HG03469 (cell line): Measurements from ENCODE around the gene TOGARAM2.
"Not testable (repeated sequence)": the region's sequence is repeated elsewhere in the genome, so short reads cannot be mapped to it uniquely, and the experiment has no call there.

Experiments used
- ATAC-seq: cut with Tn5 transposase; IDR thresholded peaks from one replicate; pipeline ENCODE4 v1.9.1; 2021; ENCODE audit warnings: mild to moderate bottlenecking, moderate library complexity, moderate number of reproducible peaks; ENCODE audit not compliant: unreplicated experiment

The TOGARAM2 gene

DNA sequence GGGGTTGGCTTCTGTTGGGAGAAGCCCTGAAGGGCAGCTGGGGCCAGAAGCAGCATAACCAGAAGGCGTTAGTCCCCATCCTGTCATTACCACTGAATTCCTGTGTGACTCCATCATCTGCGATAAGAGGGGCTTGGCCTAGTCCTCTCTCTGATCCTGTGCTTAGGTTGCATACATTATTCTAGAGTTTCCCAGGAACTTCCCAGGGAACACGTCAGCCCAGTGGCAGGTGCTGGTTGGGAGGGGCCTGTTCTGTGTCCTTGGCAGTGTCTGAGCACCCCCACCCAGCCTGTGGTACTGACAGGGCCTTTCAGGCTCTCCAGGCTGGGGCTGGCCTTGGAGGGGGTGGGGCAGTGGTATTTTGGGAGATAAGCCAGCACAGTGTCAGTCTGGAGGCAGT is 4.5 kb upstream of the TOGARAM2 start:
- ATAC-seq: no peak

DNA sequence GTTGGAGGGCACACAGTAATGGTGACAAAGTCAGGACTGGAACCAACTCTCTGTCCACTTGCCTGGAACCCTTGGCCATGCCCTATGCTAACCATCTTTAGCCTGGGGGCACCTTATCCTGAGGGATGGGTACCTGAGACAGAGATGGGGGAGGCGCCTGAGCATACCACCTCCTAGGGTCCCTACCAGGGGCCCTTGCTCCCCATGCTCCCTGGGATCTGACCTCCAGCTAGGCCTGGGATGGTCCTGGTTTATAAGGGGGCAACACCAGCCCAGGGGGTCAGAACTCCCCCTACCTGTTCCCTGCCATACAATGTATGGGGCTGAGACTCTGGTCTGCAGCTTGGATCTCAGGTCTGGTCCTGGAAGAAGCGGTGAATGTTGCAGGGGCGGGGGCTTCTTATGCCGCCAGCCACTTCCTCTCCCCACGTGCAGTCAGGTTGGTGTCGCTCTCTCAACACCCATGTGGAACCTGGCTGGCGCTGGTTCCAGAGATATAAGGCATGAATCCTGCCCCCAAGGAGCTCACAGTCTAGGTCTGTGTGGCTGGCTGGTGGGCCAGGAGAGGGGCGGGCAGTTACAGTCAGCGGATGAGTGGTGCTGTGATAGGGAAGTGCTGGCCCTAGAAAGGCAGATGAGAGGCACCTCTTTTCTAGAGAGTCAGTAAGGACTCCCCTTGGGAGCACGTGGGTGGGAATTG is 3.8 kb upstream of the TOGARAM2 start:
- no peak for ATAC-seq

DNA sequence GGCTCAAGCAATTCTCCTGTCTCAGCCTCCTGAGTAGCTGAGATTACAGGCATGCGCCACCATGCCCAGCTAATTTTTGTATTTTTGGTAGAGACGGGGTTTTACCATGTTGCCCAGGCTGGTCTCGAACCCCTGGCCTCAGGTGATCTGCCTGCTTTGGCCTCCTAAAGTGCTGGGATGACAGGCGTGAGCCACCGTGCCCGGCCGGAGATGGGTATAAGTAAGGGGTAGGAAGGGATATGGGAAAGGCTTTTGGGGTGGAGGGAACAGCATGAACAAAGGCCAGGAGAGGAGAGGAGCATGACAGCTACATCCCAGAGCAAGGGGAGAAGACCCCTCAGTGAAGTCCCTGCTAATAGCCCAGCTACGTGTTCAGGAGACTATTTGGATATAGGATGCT is 3.1 kb upstream of the TOGARAM2 start:
- ATAC-seq: not testable (repeated sequence)

DNA sequence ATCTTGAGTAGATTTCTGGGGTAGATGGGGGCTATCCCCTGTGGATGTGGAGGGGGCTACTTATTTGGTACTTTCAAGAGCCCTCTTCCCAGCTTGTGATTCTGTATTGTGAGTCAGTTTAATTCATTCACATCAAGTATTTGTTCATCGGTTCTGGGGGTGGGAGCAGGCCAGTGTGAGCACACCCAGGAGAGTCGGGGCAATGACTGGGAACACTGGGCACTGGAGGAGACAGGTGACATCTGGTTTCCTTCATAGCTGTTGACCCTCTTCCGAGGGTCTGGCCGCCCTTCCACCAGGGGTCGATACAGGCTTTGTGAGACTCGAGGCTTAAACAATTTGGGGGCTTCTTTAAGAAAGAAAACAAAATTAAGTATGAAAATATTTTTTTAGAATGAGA is 2.5 kb upstream of the TOGARAM2 start:
- ATAC-seq: no peak

DNA sequence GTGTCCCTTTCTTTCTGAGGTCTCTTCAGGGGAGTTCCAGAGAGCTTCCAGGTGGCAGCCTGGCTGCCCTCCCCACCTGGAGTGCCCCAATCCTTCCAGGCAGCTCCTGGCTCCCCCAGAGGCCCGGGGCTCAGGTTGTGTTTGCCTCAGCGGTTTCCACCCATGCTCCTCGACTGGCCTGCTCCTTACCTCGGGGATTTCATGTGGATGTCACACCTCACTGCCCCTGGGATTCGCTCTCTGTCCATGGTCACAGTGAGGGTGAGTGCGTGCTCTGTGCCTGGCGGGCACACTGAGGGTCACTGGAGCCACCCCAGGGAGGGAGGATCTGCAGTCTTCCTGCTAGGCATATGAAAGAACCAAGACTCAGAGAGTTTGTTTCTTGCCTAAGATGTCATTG is 2.1 kb upstream of the TOGARAM2 start:
- ATAC-seq: no peak

DNA sequence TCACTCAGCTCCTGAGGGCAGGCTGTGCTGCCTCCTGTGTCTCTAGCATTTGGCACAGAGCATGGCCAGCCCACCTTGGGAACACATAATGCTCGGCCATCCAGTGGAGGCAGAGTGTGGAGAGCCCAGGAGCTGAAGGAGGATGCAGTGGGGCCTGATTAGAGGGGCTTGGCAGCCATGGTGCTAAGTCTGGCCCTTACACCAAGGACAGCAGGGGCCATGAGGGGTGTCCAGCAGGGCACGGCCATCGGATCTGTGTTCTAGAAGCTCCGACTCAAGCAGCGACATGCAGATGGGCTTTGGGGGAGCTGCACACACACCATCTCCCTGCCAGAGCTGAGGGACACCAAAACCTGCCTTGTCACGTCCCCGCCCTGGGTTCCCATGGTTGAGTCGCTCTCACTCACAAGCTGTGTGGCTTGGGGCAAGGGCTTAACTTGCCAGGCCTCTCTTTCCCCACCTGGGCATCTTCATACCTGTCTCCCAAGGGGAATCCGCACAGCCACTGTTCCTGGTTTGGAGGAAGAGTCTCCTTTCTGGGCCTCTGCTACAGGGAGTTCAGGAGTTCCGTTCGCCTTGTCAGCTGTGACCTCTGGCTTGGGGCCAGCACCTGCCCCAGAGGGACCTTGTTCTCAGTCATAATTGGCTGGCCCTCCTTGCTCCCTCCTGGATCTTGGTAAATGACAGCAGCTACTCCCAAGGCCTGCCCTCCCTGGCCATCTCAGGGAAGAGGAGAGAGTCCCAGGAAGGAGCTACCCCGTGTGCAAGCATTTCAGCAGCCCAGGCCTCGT is 1.3 kb upstream of the TOGARAM2 start:
- no peak for ATAC-seq

DNA sequence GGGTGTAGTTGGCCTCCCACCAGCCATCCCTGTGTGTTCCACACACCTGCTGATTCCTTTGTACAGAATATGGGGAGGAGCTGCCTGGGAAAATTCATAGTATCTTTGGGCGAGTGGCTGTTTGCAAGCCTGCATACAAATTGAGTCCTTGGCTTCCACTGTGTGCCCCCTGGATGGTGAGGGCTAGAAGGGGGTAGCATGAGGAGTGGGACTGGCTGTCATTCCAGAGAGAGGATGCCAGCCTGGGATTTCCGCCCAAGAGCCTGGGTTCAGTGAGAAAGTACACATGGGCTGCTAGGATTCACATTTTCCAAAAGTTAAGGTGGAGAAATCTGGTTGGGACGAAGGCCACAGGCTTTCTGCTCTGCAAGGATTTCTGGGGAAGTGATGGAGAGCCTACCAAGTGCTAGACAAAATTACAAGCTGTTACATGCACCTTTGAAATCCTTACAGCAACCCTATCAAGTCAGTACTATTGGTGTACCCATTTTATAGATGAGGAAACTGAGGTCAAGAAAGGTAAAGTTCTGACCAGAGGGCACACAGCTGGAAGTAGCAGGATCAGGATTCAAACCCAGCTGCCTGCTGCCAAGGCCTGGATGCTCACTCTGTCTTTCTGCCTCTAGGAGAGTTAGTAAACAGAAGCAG is 606 bp upstream of the TOGARAM2 start:
- ATAC-seq: no peak

DNA sequence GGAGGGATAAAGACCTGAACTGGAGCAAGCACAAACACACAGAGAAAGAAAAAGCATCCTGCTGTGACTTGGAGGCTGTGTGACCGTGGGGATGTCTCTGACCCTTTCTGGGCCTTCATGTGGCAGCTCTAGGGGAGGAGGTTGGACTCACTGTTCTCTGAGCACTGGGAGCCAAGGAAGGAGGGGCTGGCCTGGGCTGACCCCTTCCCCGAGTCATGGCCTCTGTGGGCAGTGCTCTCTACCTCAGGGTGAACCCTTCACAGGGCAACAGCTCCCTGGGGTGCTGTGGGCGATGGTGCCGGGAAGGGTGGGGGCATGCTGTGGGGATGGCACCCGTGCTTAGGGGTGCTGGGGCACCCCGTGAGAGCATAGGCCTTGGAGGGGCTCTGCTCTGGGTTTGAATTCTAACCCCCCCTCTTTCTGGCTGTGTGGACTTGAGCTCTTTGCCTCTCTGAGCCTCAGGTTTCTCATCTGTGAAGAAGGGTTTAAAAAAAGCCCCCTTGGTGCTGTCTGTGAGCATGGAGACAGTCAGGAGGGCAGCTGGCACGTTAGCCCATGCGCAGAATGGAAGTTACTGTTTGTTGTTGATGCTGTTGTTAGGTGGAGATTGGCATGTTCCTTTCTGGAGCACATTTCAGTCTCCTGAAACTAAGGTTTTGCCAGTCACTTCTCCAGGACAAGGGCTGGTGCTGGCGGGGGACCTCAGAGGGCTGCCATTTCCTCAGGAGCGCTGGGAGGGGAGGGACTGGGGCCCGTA is 700 bp downstream of the TOGARAM2 start:
- ATAC-seq: no peak

DNA sequence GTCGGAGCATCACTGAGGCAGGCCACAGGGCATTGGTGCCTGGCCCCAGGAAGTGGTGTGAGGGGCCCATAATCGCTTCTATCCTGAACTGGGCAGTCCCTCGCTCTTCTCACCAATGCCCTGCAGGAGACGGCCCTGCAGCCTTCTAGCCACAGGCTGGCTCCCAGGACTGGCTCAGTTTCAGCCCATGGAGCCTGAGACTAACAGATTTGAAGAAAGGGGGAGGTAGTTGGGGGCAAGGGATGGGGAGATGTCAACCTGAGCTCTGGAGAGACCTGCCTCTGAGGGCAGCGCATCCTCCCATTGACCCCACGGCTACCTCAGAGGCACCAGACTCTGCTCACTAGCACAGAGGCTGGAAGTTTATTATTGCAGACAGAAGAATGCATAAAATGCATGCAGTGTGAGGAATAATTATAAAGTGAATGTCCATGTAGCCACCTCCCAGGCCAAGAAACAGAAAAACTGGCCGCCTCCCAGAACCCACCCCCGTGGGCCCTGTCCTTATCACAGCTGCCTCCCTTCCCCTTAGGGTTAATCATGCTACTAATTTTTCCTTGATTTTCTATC is 1.4 kb downstream of the TOGARAM2 start:
- ATAC-seq: no peak

DNA sequence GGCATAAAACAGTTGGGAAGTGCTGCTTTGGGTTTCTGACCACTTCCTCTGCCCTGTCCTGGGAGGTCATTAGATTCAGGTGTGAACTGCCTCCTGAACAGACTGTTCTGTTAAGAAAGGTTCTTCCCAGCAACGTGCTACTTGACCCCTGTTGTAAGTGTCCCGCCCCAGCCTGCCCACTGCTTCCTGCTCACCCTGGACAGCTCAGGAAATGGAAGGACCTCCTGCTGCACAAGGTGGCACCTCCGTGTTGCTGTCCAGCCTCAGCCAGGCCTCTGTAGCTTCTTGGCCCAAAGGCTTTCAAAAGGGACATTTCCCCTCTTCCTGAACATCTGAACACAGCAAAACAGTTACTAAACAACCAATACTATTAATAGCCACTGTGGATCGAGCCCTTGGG is 5.3 kb downstream of the TOGARAM2 start:
- no peak for ATAC-seq

DNA sequence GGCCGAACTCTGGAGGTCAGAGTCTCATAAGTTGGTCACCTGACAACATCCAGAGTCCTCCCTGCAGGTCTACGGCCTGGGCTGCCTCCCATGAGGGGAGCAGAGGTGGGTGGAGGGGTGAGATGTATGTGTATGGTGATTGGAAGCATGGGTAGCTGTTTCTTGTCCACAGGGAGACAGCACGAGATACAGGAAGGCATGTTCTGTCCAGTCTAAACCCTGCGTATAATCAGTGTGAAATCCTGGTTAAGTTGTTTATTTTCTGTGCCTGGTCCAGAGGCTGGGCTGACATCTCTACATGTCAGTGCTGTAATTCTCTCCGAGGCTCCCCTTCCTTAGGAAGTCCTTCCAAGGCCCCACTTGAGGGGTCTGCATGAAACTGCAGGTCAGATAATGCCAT is 8.9 kb downstream of the TOGARAM2 start:
- ATAC-seq: no peak

DNA sequence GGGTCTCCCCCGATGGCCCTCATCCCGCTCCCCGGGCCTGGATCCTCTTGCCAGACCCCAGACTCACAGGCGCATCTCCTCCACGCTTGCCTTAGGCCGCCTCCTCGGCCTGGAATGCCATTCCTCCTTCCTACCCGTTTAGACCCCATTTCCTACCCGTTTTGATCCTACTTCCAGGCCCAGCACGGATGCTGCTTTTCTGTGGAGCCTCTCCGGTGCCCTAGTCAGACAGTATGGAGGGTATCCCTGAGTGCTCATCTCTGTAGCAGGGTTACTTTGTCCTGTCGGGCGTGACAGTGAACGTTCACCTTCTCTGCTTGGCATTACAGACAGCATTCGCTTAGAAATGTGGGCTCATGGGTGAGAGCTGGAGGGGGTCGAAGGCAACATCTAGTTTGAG is 9.3 kb downstream of the TOGARAM2 start:
- no peak for ATAC-seq

DNA sequence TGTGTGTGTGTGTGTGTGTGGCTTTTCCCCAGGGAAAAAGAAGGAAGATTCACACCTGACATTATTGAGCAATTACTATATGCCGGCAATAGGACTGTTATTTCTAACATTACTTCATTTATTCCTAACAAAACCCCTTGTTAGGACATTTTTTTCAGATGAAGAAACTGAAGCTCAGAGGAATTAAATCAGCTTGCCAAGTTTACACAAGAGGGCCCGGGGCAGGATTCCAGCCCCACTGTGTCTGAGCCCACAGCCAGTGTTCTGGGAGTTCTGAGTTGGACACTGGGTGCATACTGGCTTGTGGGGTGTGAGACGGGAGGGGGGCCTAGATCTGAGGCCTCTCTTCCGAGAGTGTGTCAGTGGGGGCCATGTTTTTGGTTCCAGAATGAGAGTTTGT is 9.9 kb downstream of the TOGARAM2 start:
- no peak for ATAC-seq

DNA sequence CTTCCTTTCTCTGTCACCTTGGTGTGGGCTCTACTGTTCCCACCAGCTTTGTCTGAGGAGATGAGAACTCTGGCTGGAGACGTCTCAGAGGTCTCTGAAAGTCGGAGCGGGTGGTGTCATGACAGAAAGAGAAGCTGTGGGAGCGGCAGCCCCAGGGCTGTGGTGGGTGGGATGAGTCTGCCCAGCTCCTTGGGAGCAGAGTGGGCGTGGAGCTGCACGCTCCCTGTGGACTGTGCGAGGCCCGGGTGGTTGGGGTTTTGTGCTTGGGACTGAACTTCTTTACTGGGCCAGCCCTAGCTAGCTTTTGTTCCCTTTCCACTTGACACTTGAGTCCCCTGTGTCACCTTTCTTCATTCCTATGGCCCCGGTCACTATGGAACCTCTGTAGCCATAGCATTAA is 10.4 kb downstream of the TOGARAM2 start:
- no peak for ATAC-seq

DNA sequence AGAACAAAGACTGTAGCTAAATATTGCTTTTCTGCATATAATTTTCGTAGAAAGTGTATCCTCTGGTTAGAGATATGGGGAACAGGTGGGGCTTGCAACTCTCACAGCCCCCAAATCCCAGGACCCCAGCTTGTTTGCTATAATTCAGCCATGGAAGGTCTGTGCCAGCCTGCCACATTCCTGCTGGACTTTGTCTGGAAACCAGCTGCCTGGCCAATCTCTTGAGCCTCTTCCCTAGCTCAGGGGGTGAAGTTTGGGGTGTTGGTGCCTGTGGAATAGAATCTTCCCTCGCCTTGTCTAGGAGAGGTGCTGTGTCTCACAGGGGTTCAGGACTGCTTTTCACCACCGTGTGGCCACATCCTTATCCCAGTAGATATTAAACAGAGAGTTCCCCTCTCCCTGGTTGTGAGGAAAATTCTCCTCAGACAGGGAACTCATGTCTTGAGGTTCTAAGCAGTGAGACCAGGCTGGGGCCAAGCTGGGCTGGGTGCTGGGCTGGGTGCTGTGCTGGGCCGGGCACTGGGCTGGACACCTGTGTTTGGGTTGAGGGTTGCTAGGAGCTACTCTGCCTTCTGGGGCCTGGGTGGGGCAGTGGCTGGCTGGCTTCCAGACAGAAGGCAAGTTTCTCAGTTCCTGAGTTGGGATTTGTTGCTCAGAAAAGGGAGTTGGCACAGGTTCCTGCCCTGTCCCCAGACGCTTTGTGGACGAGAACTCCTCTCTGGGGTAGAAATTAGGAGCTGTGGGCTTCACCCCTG is 12.3 kb downstream of the TOGARAM2 start:
- no peak for ATAC-seq

DNA sequence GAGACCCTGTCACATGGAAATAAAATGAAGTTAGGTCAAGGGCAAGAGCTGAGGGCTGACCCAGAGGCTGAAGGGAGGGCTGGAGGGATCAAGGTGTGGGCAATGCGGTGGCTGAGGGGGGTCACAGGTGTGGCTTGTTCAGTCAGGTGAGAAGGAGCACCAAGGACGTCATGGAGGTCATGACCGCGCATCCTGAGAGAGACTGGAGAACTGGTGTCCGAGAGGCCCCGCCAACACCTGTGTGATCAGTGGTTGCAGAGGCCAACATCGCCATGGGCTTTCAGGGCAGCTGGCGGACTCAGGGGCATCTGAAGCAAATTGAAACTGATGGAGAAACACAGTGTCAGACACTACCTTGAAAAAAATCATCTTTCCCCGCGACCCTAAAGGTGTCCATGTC is 13.0 kb downstream of the TOGARAM2 start:
- no peak for ATAC-seq

DNA sequence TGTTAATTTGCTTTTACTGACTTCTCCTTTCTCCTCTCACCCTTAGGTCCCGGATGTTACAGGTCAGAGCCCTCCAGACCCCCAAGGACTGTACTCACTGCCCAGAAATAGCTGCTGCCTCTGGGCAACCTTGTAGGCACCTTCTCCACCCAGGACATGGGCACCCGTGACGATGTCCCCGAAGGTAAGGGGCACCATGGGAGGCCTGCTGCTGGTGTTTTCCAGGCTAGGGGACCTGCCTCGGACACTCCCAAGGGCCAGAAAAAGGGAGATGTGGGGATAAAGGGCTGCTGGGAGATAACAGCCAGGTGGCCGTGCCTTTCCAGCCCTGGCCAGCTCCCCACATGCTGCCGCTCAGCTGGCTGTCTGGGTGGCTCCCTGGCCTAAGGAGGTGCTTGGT is 13.6 kb downstream of the TOGARAM2 start:
- ATAC-seq: no peak

DNA sequence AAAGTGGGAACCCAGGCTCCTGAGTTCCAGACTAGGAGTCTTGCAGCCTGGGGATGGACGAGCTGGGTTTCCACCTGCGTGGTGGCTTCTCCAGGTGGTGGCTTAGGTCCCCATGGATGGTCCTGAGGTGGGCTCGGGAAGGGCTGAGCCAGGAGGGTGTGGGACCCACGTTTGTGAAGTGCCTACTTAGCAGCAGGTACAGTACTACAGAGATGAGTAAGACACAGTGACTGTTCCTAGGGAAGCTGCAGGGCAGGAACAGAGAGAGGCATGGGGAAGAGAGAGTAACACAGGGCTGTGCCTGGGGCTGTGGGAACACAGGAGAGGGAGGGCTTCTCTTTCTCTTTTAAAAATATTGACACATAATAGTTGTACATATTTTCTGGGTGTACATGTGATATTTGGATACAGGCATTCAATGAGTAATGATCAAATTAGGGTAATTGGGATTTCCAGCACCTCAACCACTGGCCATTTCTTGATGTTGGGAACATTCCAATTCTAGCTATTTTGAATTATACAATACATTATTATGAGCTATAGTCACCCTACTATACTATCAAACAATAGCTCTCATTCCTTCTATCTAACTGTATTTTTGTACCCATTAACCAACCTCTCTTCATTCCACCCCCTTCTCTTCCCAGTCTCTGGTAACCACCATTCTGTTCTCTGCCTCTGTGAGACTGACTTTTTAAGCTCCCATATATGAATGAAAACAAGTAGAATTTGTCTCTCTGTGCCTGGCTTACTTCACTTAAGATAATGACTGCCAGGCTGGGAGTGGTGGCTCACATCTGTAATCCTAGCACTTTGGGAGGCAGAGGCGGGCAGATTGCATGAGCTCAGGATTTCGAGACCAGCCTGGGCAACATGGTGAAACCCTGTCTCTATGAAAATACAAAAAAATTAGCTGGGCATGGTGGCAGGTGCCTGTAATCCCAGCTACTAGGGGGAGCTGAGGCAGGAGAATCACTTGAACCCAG is 15.0 kb downstream of the TOGARAM2 start:
- ATAC-seq: no peak

DNA sequence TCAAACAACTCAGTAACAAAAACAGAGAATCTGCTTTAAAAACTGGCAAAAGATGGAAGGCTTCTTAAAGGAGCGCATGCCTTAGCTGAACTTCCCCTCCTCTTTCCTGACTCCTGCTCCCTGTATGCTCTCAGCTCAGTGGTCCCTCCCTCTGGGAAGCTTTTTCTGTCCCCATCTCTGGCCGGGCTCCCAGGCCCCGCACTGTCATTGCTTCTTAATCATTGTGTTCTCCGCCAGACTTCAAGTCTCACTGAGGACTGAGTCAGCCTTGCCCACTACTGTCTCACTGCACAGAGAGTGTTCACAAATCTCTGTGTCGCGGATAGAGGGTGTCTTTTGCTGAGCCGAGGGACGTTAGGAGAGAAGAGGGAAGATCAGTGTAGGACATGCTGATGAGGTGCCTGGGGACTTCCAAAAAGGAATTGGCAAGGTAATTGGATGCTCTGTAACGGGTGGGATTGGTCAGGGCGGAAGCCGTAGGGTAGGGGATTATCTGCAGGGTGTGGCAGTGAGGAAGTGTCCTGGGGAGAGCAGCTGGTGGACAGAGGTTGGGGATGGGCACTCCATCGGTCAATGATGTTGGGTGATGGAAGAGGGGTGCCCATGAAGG is 16.2 kb downstream of the TOGARAM2 start:
- no peak for ATAC-seq
